SK-N-SH treated with all-trans-retinoic acid at 6 μM for 48 hours (cell line): Measurements from ENCODE around the gene KIAA0753.

Experiments
- CREB5 ChIP-seq: fragments of 250-450 bp; sonication (Bioruptor Pico); IDR thresholded peaks from 2 replicates; pipeline ENCODE4 v1.5.1; 2020; ENCODE audit warnings: low read depth, mild to moderate bottlenecking, moderate library complexity
- CSRNP3 ChIP-seq: fragments of 250-450 bp; sonication (Bioruptor Pico); IDR thresholded peaks from 2 replicates; pipeline ENCODE4 v1.5.1; 2021; ENCODE audit warnings: mild to moderate bottlenecking, moderate library complexity
- PATZ1 ChIP-seq: fragments of 250-450 bp; sonication (Bioruptor Pico); IDR thresholded peaks from 2 replicates; pipeline ENCODE4 v1.8.0; 2020; ENCODE audit warnings: mild to moderate bottlenecking, moderate library complexity, borderline replicate concordance
- POU6F1 ChIP-seq: fragments of 250-450 bp; sonication (Bioruptor Pico); IDR thresholded peaks from 2 replicates; pipeline ENCODE4 v1.8.0; 2021; ENCODE audit warnings: low read depth, mild to moderate bottlenecking, moderate library complexity, borderline replicate concordance
- PPARA ChIP-seq: fragments of 250-450 bp; sonication (Bioruptor Pico); IDR thresholded peaks from 2 replicates; pipeline ENCODE4 v1.5.0; 2020; ENCODE audit warnings: mild to moderate bottlenecking, borderline replicate concordance
- RARB ChIP-seq: fragments of 250-450 bp; sonication (Bioruptor Pico); IDR thresholded peaks from 2 replicates; pipeline ENCODE4 v1.8.0; 2021; ENCODE audit warnings: mild to moderate bottlenecking, moderate library complexity

- TF ChIP-seq PPARA (CRISPR knock-in tag) (no peak), RARB (no peak), CSRNP3 (CRISPR knock-in tag) (no peak), CREB5 (no peak), PATZ1 (CRISPR knock-in tag) (no peak), POU6F1 (CRISPR knock-in tag) (no peak)
These were observed 30.9 kb upstream of the KIAA0753 start for GRCh38 chr17:6671431-6671830.
